Left ventricle myocardium inferior (tissue), 1 donor: ENCODE data around the gene ARL11. TPM values are rescaled to one million over a fixed set of nuclear protein-coding genes. Genes with fewer than 3 reads are reported as not detected.

Experiments used
- DNase-seq: peaks from one replicate; pipeline ENCODE4 v3.0.0-alpha.2; 2020
- H3K27ac ChIP-seq: fragments of 200-600 bp; replicated peaks from 2 replicates; pipeline ENCODE4 v1.8.0; 2021
- H3K27me3 ChIP-seq: fragments of 200-600 bp; 2 replicates; pipeline ENCODE4 v1.8.0; 2021; ENCODE audit warnings: low read depth
- H3K36me3 ChIP-seq: fragments of 200-600 bp; 2 replicates; pipeline ENCODE4 v1.8.0; 2021
- H3K4me1 ChIP-seq: fragments of 200-600 bp; 2 replicates; pipeline ENCODE4 v1.8.0; 2021
- H3K4me3 ChIP-seq: fragments of 200-600 bp; 2 replicates; pipeline ENCODE4 v1.8.0; 2021; ENCODE audit warnings: mild to moderate bottlenecking, moderate library complexity
- H3K9me3 ChIP-seq: fragments of 200-600 bp; replicated peaks from 2 replicates; pipeline ENCODE4 v1.8.0; 2021
- intact Hi-C: fragments of 100-400 bp; cut with micrococcal nuclease; formaldehyde crosslinking; loops from one replicate; pipeline ENCODE4 v1.11.0; 2022
- total RNA-seq: library from RNA; stranded (reverse); fragmentation: NEBNext Ultra II Directional; extraction: Animal tissue kit (Norgen Biotek cat#: 25700); gene quantifications from one replicate; pipeline ENCODE4 v1.2.1, GENCODE V29; 2021
- TF ChIP-seq, protein P1 (sequence below): fragments of 200-600 bp; IDR thresholded peaks from 2 replicates; pipeline ENCODE4 v1.8.0; 2021; ENCODE audit warnings: antibody characterized with exemption, mild to moderate bottlenecking, borderline replicate concordance
- donor health status: DM: no; HTN: yes; CAD: no; lungs with severe emphysema.

Gene ARL11
- total RNA-seq, 1 donor from 2014 or later = 0.52 TPM

DNA sequence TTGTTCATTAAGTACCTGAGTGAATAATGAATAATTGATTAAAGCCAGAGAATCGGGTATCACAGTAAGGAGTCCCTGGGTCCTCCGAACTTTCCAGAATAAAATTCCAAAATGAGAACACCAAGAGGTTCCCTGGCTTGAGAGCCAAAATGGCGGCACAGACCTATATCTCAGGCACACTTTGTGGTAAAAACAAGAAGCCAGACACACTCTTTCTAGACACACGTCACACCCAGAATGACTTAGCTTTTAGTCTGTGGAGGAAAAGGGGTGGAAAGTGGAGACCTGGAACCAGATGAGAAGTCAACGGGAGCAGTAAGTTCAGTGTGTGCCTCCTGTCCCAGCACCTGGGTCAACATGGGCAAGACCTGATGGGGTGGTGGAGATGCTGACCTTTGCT lies 8.4 kb downstream of the ARL11 start:
- peaks cover 18% of the 10 kb centered on the region for H3K4me1 ChIP-seq
- TF ChIP-seq, protein P1, sequence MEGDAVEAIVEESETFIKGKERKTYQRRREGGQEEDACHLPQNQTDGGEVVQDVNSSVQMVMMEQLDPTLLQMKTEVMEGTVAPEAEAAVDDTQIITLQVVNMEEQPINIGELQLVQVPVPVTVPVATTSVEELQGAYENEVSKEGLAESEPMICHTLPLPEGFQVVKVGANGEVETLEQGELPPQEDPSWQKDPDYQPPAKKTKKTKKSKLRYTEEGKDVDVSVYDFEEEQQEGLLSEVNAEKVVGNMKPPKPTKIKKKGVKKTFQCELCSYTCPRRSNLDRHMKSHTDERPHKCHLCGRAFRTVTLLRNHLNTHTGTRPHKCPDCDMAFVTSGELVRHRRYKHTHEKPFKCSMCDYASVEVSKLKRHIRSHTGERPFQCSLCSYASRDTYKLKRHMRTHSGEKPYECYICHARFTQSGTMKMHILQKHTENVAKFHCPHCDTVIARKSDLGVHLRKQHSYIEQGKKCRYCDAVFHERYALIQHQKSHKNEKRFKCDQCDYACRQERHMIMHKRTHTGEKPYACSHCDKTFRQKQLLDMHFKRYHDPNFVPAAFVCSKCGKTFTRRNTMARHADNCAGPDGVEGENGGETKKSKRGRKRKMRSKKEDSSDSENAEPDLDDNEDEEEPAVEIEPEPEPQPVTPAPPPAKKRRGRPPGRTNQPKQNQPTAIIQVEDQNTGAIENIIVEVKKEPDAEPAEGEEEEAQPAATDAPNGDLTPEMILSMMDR = no peak
- H3K36me3 ChIP-seq = no peaks in the 10 kb centered on the region
- H3K27ac ChIP-seq = no peak overlapping the region
- H3K9me3 ChIP-seq = no peaks in the 10 kb centered on the region
- no peak overlapping the region for H3K4me3 ChIP-seq
- H3K27me3 ChIP-seq = no peaks in the 10 kb centered on the region
- DNase-seq = no peak
- intact Hi-C loops = no loop called here

DNA sequence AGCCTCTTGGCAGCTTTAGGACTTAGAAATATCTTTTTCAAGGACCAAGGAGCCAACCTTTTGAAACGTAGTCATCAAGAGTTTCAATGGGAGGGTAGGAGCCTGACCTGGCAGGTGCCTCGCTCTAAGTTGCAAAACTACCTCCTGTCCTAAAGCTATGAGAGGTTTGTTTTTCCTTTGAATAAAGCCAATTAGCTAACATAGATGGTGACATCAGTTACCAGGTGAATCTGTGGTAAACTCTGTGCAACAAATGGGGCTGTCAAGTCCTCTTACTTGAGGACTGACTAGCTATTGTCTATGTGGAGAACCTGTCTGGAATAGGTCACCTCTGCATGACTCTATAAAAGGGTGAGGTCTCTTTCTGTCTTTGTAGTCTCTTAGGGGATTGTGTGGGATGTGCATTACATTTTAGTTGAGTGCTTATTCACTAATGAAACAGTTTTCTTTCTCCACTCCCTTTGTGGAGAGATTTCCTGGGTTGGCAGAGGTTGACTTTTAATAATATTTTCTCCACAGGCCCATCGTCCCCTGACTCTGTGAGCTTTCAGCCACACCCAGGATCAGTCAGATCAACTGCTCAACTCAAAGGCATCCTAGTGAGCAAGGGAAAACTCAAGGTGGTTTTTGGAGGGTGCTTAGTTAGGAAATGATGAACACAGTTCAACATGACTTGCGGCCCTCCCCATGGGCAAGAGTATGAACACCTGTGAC lies 9.9 kb downstream of the ARL11 start:
- DNase-seq = no peak
- no peak overlapping the region for H3K4me3 ChIP-seq
- intact Hi-C loops = no loop called here
- no peak overlapping the region for H3K27ac ChIP-seq
- H3K4me1 ChIP-seq = peaks cover 7% of the 10 kb centered on the region
- H3K27me3 ChIP-seq = no peaks in the 10 kb centered on the region
- H3K36me3 ChIP-seq = no peaks in the 10 kb centered on the region
- TF ChIP-seq, protein P1 = no peak
- no peaks in the 10 kb centered on the region for H3K9me3 ChIP-seq

DNA sequence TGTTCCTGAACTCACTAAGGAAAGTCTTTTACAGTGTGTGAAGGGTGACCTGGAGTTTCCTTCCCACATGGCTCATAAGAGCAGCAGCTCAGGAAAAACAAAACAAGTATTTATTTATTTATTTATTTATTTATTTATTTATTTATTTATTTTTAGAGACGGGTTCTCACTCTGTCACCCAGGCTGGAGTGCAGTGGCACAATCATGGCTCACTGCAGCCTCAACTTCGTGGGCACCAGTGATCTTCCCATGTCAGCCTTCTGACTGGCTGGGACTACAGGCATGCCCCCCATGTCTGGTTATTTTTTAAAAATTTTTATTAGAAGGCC lies 10.4 kb downstream of the ARL11 start:
- intact Hi-C loops = no loop called here
- TF ChIP-seq, protein P1 = no peak

DNA sequence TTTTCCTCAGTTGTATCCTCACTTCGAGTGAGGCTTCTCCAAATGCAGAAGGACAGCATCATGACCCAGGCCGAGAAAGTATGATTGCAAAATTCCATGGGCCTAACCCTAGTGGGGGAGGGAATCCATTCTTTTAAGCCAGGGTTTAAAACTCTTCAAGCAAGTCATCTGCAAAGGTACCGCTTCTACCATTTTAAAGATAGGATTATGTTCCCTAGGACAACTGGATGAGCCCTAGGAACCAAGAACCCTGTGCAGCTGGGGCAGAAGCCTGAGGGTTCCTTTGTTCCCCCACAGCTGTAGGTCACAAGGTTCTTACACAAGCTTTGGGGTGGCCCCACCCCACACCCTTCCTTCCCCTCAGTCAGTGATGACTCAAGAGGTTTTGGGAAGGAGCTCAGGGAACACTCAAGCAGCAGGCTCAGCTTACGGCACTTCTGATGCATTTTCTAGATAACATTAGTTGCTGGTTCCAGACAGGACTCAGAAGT lies 13.5 kb downstream of the ARL11 start:
- intact Hi-C loops = no loop called here
- Histone ChIP-seq H3K9me3 (no peaks in the 10 kb centered on the region), H3K4me1 (no peaks in the 10 kb centered on the region), H3K27ac (peak overlapping the region; percentile 30), H3K27me3 (no peaks in the 10 kb centered on the region), H3K4me3 (peak overlapping the region; percentile 41), H3K36me3 (no peaks in the 10 kb centered on the region)
- TF ChIP-seq, protein P1 = no peak
- DNase-seq = peak; percentile 46

More for the DNA sequence above, 10.4 kb downstream of the ARL11 start:
- Histone ChIP-seq H3K36me3 (no peaks in the 10 kb centered on the region), H3K9me3 (no peaks in the 10 kb centered on the region), H3K27me3 (no peaks in the 10 kb centered on the region), H3K4me1 (peaks cover 7% of the 10 kb centered on the region), H3K27ac (no peak overlapping the region), H3K4me3 (no peak overlapping the region)
- no peak for DNase-seq

DNA sequence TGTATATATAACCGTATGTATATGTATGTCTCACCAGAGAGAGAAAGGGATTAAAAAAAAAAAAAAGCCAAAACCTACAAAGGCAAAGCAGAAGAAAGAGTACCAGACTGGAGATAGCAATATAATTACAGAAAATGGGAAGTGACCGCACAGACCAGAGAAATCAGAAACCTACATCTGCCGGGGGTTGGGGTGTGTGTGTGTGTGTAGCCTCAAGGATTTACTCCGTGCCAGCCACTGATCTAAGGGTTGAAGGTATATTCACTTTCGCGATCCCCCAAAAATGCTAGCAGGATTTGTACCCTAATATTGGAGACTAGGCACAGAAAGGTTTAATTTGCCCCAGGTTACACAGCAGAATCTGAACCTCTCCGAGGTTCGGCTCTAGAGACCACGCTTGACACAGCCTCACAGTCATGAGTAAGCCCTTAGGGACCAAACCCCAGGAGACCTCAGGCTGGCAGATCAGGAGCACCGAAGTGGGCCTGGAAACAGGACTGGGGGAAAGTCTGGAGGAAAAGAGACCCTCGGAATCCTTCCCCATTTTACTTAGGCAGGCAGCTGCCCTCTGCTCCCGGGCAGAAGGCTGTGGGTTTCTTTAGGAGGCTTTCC lies 14.8 kb downstream of the ARL11 start:
- Histone ChIP-seq H3K27me3 (no peaks in the 10 kb centered on the region), H3K4me3 (peak overlapping the region; percentile 41), H3K9me3 (no peaks in the 10 kb centered on the region), H3K36me3 (no peaks in the 10 kb centered on the region), H3K27ac (peak overlapping the region; percentile 50), H3K4me1 (no peaks in the 10 kb centered on the region)
- DNase-seq = no peak
- intact Hi-C loops = no loop called here
- TF ChIP-seq, protein P1 = no peak
